Tibial nerve (tissue), 4 donors: ENCODE data around the gene CAMK1D.

ENCODE experiments used
- CTCF ChIP-seq, 5 experiments: fragments of 200-600 bp in 3 of 5; fragments of 450-650 bp in 2 of 5; sonication (generic) in 3 of 5; IDR thresholded peaks; one replicate each; pipeline ENCODE4 v1.5.1; 2016 to 2019; ENCODE audit warnings: antibody characterized with exemption in 5 of 5, mild to moderate bottlenecking in 3 of 5, moderate library complexity in 2 of 5
- EP300 ChIP-seq, 2 donors: sonication (generic); formaldehyde crosslinking; IDR thresholded peaks; one replicate each; pipeline ENCODE4 v1.6.1; 2017; ENCODE audit warnings: antibody characterized with exemption in 2 of 2, mild to moderate bottlenecking in 1 of 2
- POLR2A ChIP-seq, 2 donors: fragments of 450-650 bp; IDR thresholded peaks; one replicate each; pipeline ENCODE4 v1.6.1; 2017; ENCODE audit warnings: antibody characterized with exemption in 2 of 2, mild to moderate bottlenecking in 2 of 2, moderate library complexity in 2 of 2

DNA sequence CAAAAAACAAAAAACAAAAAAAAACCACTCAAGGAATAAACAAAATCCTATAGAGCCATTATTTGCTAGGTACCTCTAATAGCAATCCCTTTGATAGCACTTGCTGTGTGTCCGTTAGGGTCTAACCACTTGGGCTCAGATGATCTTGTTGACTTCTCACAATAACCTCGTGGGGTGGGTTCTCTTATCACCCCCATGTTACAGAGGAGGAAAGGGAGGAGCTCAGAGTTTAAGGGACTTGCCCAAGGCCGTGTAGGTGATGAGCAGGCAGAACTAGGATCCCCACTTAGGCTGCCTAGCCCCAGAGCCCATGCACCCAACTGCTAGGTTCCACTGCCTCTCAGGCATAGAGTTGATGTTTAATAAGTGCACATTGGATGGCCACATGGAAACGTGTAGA, 131.1 kb downstream of the CAMK1D start:
- TF ChIP-seq CTCF (IDR thresholded peaks at IDR 0.05): no peak
- no peak for TF ChIP-seq POLR2A (IDR thresholded peaks at IDR 0.05)
- TF ChIP-seq EP300 (IDR thresholded peaks at IDR 0.05): no peak
